HL-60 (cell line): ENCODE measurements around the gene PPP1R1C.

Source experiments
- GABPA ChIP-seq: IDR thresholded peaks from 2 replicates; pipeline ENCODE4 v1.6.1; 2012; ENCODE audit warnings: low read depth
- POLR2AphosphoS5 ChIP-seq: IDR thresholded peaks from 2 replicates; pipeline ENCODE4 v1.6.1; 2012; ENCODE audit warnings: low read depth
- SPI1 ChIP-seq: IDR thresholded peaks from 2 replicates; pipeline ENCODE4 v1.6.1; 2012; ENCODE audit warnings: low read depth, mild to moderate bottlenecking, borderline replicate concordance
- TF ChIP-seq, protein P1 (sequence below): IDR thresholded peaks from one replicate; pipeline ENCODE4 v1.5.1; 2011; ENCODE audit warnings: low read length, control low read depth, inconsistent platforms; ENCODE audit not compliant: insufficient read depth
- TF ChIP-seq, protein P2 (sequence below): IDR thresholded peaks from 2 replicates; pipeline ENCODE4 v1.6.1; 2012; ENCODE audit warnings: low read depth; ENCODE audit not compliant: insufficient replicate concordance

DNA sequence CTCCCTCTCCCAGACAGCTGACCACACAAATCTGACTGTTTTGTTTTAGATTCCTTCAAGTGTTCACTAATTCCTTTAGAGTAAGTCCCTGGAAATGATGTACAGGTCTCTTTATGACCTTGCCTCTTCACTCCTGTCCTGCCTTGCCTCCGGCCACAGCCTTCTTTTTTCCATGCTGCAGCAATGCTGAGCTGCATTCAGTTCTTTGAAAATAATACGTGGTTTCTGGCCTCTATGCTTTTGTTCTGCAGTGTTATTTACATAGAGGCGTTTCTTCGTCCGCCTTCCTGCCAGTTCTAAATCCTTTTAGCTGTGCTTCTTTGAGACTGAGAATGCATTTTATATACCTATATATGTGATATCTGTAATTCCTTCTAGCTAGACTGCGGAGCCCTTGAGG, 87.2 kb downstream of the PPP1R1C start:
- TF ChIP-seq, protein P1, sequence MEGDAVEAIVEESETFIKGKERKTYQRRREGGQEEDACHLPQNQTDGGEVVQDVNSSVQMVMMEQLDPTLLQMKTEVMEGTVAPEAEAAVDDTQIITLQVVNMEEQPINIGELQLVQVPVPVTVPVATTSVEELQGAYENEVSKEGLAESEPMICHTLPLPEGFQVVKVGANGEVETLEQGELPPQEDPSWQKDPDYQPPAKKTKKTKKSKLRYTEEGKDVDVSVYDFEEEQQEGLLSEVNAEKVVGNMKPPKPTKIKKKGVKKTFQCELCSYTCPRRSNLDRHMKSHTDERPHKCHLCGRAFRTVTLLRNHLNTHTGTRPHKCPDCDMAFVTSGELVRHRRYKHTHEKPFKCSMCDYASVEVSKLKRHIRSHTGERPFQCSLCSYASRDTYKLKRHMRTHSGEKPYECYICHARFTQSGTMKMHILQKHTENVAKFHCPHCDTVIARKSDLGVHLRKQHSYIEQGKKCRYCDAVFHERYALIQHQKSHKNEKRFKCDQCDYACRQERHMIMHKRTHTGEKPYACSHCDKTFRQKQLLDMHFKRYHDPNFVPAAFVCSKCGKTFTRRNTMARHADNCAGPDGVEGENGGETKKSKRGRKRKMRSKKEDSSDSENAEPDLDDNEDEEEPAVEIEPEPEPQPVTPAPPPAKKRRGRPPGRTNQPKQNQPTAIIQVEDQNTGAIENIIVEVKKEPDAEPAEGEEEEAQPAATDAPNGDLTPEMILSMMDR: no peak
- TF ChIP-seq POLR2AphosphoS5 (no peak), GABPA (no peak), SPI1 (no peak)
- TF ChIP-seq, protein P2, sequence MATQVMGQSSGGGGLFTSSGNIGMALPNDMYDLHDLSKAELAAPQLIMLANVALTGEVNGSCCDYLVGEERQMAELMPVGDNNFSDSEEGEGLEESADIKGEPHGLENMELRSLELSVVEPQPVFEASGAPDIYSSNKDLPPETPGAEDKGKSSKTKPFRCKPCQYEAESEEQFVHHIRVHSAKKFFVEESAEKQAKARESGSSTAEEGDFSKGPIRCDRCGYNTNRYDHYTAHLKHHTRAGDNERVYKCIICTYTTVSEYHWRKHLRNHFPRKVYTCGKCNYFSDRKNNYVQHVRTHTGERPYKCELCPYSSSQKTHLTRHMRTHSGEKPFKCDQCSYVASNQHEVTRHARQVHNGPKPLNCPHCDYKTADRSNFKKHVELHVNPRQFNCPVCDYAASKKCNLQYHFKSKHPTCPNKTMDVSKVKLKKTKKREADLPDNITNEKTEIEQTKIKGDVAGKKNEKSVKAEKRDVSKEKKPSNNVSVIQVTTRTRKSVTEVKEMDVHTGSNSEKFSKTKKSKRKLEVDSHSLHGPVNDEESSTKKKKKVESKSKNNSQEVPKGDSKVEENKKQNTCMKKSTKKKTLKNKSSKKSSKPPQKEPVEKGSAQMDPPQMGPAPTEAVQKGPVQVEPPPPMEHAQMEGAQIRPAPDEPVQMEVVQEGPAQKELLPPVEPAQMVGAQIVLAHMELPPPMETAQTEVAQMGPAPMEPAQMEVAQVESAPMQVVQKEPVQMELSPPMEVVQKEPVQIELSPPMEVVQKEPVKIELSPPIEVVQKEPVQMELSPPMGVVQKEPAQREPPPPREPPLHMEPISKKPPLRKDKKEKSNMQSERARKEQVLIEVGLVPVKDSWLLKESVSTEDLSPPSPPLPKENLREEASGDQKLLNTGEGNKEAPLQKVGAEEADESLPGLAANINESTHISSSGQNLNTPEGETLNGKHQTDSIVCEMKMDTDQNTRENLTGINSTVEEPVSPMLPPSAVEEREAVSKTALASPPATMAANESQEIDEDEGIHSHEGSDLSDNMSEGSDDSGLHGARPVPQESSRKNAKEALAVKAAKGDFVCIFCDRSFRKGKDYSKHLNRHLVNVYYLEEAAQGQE: no peak
